ENCODE measurements around the gene ANXA2R. TPM values are rescaled to one million over a fixed set of nuclear protein-coding genes. Genes with fewer than 3 reads are reported as not detected.

ANXA2R gene
- total RNA-seq, 1 donor from 2014 or later = 1.2 TPM

DNA sequence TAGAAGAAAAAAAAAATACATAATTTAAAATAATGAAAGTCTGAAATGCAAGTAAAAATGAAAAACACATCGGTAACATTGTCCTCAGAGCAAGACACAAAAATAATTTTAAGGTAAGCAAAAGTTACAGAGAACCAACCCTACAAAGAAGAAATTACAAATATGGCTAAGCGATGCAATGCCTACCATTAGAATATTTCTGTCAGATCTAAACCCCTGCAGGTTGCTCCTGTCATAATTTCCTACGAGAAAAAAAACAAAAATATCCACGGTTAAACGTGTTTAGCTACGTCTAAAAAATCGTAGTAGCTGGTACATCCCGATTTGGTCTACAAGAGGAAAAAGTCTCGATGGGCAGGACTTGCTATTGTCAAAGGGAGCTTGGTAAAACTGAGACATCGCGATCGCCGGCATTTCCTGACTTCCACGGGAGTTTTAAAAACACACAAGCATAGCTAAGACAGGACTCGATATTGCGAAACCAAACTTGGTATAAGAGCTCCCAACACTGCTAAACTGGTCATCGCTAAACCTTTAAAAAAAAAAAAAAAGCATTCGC is 1.1 kb upstream of the ANXA2R start:
- no peaks in the 10 kb centered on the region for H3K9me3 Mint-ChIP-seq
- H3K4me1 Mint-ChIP-seq = peaks cover 44% of the 10 kb centered on the region
- no peaks in the 10 kb centered on the region for H3K36me3 Mint-ChIP-seq (ENCODE audit: low read depth)
- peak overlapping the region; percentile 87 for H3K4me3 Mint-ChIP-seq
- peaks cover 93% of the 10 kb centered on the region for H3K27me3 Mint-ChIP-seq (ENCODE audit: low read depth)
- H3K27ac Mint-ChIP-seq (ENCODE audit: unreplicated experiment) = no peak overlapping the region
- DNase-seq (ENCODE audit: low read depth, low spot score) = no peak
- TF ChIP-seq, protein P1, sequence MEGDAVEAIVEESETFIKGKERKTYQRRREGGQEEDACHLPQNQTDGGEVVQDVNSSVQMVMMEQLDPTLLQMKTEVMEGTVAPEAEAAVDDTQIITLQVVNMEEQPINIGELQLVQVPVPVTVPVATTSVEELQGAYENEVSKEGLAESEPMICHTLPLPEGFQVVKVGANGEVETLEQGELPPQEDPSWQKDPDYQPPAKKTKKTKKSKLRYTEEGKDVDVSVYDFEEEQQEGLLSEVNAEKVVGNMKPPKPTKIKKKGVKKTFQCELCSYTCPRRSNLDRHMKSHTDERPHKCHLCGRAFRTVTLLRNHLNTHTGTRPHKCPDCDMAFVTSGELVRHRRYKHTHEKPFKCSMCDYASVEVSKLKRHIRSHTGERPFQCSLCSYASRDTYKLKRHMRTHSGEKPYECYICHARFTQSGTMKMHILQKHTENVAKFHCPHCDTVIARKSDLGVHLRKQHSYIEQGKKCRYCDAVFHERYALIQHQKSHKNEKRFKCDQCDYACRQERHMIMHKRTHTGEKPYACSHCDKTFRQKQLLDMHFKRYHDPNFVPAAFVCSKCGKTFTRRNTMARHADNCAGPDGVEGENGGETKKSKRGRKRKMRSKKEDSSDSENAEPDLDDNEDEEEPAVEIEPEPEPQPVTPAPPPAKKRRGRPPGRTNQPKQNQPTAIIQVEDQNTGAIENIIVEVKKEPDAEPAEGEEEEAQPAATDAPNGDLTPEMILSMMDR (conservative IDR thresholded peaks at IDR 0.05) = peak; percentile 21

DNA sequence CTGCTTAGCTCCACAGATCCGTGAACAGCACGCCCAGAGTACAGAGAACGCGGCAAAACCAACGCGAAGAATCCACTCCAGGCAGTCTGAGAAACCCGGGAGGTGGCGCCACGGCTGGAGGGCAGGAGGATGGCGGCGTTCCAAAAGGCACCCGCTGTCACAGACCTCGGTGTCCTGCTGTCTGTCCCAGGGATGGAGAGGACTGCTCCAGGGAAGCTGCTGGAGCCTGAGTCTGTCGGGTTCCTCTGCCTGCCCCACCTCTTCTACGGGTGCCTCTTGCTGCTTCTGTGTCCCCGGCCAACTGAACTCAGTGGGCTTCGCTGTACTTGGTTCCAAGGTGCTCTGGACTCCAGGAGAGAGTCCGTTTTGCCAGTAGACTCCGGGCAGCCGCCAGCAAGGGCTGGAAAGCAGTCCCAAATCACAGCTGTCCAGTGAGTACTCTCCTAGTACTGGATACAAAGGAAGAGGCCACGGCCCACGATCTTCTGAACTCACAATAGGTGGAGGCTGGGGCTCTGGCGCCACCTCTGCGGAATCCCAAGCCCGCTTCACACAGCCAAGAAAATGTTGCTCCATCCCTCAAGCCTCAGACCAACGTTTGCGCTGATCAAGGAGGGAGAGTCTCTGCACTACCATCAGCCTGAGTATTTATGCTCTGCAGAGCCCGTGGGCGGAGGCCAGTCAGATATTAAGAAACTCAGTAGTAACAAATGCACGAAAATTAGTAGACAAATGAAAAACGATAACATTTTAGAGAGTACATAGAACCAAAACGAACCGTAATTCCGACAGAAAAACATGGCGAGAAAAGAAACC is 440 bp downstream of the ANXA2R start:
- Mint-ChIP-seq H3K27me3 (ENCODE audit: low read depth) (peaks cover 89% of the 10 kb centered on the region), H3K4me3 (peak overlapping the region; percentile 87), H3K4me1 (peaks cover 45% of the 10 kb centered on the region), H3K27ac (ENCODE audit: unreplicated experiment) (peak overlapping the region; percentile 64), H3K36me3 (ENCODE audit: low read depth) (peaks cover 3% of the 10 kb centered on the region), H3K9me3 (no peaks in the 10 kb centered on the region)
- TF ChIP-seq, protein P1 (conservative IDR thresholded peaks at IDR 0.05) = peak; percentile 39
- DNase-seq (ENCODE audit: low read depth, low spot score) = peak; percentile 52

DNA sequence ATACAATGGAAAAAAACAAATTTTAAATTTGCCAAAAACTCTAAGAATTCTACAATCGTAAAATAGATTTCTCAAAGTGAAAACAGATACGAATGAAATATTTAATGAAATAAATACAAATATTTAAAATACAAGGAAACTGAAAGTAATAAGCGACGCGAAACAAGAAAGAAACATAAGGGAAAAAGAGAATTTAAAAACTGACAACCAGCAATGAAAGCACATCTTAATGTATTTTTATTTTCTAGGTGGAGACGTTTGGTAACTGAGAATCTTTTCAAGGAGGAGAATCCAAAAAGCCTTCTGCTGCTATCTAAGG is 1.0 kb downstream of the ANXA2R start:
- Mint-ChIP-seq H3K4me3 (peak overlapping the region; percentile 87), H3K36me3 (ENCODE audit: low read depth) (peaks cover 3% of the 10 kb centered on the region), H3K9me3 (no peaks in the 10 kb centered on the region), H3K27me3 (ENCODE audit: low read depth) (peaks cover 88% of the 10 kb centered on the region), H3K4me1 (peaks cover 44% of the 10 kb centered on the region), H3K27ac (ENCODE audit: unreplicated experiment) (no peak overlapping the region)
- no peak for DNase-seq (ENCODE audit: low read depth, low spot score)
- TF ChIP-seq, protein P1 (conservative IDR thresholded peaks at IDR 0.05) = no peak

DNA sequence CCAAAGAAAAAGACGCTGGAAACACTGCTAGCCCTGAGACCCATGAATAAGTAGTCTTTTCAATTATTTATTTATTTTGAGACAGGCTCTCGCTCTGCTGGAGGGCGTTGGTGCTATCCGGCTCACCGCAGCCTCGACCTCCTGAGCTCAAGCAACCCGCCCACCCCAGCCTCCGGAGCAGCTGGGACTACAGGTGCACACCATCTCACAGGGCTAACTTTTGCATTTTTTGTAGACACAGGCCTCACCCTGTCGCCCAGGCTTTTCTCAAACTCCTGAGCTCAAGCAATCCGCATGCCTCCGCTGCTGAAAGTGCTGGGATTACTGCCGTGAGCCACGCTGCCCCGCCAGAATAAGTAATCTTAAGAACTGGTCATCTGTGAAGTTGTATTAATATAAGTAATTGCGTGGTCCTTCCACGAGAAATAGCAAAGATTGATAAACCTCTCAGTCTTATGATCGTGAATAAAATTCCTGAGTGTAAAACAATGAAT is 1.6 kb downstream of the ANXA2R start:
- no peak for DNase-seq (ENCODE audit: low read depth, low spot score)
- Mint-ChIP-seq H3K4me1 (peaks cover 44% of the 10 kb centered on the region), H3K9me3 (no peaks in the 10 kb centered on the region), H3K4me3 (no peak overlapping the region), H3K36me3 (ENCODE audit: low read depth) (peaks cover 3% of the 10 kb centered on the region), H3K27me3 (ENCODE audit: low read depth) (peaks cover 89% of the 10 kb centered on the region), H3K27ac (ENCODE audit: unreplicated experiment) (no peak overlapping the region)
- TF ChIP-seq, protein P1 (conservative IDR thresholded peaks at IDR 0.05) = no peak

DNA sequence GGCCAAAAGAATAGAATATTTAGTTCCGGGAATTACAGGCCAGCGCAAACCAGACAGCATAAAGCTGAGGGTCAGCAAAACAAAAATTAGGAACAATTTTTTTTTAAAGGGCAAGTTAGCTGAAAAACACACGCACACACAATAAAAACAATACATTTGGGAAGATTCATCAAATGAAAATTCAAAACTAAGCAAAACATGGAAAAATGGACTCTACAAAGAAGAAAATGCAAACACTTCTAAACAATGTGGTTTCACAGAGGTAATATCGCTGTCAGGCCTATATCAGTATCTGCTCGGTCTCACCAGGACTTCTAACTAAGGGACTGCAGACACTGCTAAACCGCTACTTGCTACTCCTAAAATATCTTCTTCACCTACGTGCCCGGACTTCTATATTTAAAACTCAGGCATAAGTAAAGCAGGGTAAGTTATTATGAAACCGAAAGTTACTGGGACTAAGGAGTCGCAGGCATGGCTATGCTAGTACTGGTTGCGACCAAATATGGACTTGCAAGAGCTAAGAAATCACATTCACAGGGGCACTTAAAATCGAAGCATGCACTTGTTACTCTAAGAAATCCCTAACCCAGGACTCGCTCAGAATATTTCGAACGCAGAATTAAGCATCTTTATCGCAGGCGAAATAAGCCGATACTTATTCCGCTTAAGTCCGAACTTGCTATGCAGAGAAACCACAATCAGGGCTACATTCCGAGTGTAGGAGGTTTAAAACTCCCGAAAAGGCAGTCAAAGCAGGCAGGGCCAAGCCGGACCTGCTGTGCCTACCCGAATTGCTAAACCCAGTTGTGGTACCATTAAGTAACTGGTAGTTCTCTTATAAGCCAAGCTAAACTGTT is 2.3 kb downstream of the ANXA2R start:
- Mint-ChIP-seq H3K27ac (ENCODE audit: unreplicated experiment) (no peak overlapping the region), H3K4me1 (peaks cover 39% of the 10 kb centered on the region), H3K4me3 (peak overlapping the region; percentile 41), H3K9me3 (no peaks in the 10 kb centered on the region), H3K36me3 (ENCODE audit: low read depth) (peaks cover 3% of the 10 kb centered on the region), H3K27me3 (ENCODE audit: low read depth) (peaks cover 87% of the 10 kb centered on the region)
- TF ChIP-seq, protein P1 (conservative IDR thresholded peaks at IDR 0.05) = no peak
- no peak for DNase-seq (ENCODE audit: low read depth, low spot score)
